PC-3 (cell line): ENCODE results near the gene SWT1. TPM values are rescaled to one million over a fixed set of nuclear protein-coding genes. Genes with fewer than 3 reads are reported as not detected.

ENCODE experiments used
- ATAC-seq: fragments of 200-7000 bp; cut with Tn5 transposase; 2 replicates; pipeline ENCODE4 v1.9.1; 2020; ENCODE audit warnings: mild to moderate bottlenecking, moderate library complexity
- BruUV-seq: library from RNA; stranded (reverse); fragments of 400-500 nt; replicated peaks from 2 replicates; lab custom pipeline; 2021; lab: Mats Ljungman, UMichigan
- CTCF ChIA-PET: fragments of 300-600 bp; sonication (Branson Sonifier 250); formaldehyde crosslinking; loops from one replicate; lab custom pipeline; 2022; ENCODE audit warnings: antibody characterized with exemption; lab: Charles Lee
- POLR2A ChIA-PET: fragments of 300-600 bp; sonication (Branson Sonifier 250); formaldehyde crosslinking; loops from one replicate; lab custom pipeline; 2022; ENCODE audit warnings: antibody characterized with exemption; ENCODE audit not compliant: unreplicated experiment; lab: Charles Lee
- DNase-seq: peaks from one replicate; pipeline ENCODE4 v3.0.0-alpha.2; 2015
- H2AFZ ChIP-seq: fragments of 300-600 bp; sonication (generic); 2 replicates; pipeline ENCODE4 v1.6.0; 2016; ENCODE audit warnings: antibody characterized with exemption, low read length
- H3F3A ChIP-seq: fragments of 300-600 bp; sonication (generic); one replicate; pipeline ENCODE4 v1.6.0; 2017; ENCODE audit warnings: antibody characterized with exemption, low read length, control low read depth, mild to moderate bottlenecking; ENCODE audit not compliant: unreplicated experiment
- H3K27ac ChIP-seq: fragments of 300-600 bp; sonication (generic); 2 replicates; pipeline ENCODE4 v1.5.1; 2016; ENCODE audit warnings: mild to moderate bottlenecking, low read length
- H3K27me3 ChIP-seq: fragments of 300-600 bp; sonication (generic); 2 replicates; pipeline ENCODE4 v1.6.1; 2016; ENCODE audit warnings: low read length, mixed read lengths
- H3K36me3 ChIP-seq: fragments of 300-600 bp; sonication (generic); 2 replicates; pipeline ENCODE4 v1.6.1; 2016; ENCODE audit warnings: low read depth, mixed run types, low read length, mixed read lengths
- H3K4me1 ChIP-seq: fragments of 300-600 bp; sonication (generic); 2 replicates; pipeline ENCODE4 v1.5.1; 2016; ENCODE audit warnings: low read length; ENCODE audit not compliant: insufficient read depth
- H3K4me2 ChIP-seq: fragments of 300-600 bp; sonication (generic); 2 replicates; pipeline ENCODE4 v1.6.0; 2016; ENCODE audit warnings: low read length
- H3K4me3 ChIP-seq: fragments of 300-600 bp; sonication (generic); 2 replicates; pipeline ENCODE4 v1.5.1; 2016; ENCODE audit warnings: mild to moderate bottlenecking, low read length, mixed read lengths
- H3K79me2 ChIP-seq: fragments of 300-600 bp; sonication (generic); 2 replicates; pipeline ENCODE4 v1.6.1; 2017; ENCODE audit warnings: low read length, mixed read lengths
- H3K9ac ChIP-seq: fragments of 300-600 bp; sonication (generic); 2 replicates; pipeline ENCODE4 v1.6.0; 2016; ENCODE audit warnings: mild to moderate bottlenecking, low read length
- H3K9me2 ChIP-seq: fragments of 300-600 bp; sonication (generic); replicated peaks from 2 replicates; pipeline ENCODE4 v1.6.1; 2016; ENCODE audit warnings: mixed run types, low read length, mixed read lengths
- H3K9me3 ChIP-seq: fragments of 300-600 bp; sonication (generic); 2 replicates; pipeline ENCODE4 v1.6.1; 2016; ENCODE audit warnings: low read length, mixed read lengths
- H4K20me1 ChIP-seq: fragments of 300-600 bp; sonication (generic); 2 replicates; pipeline ENCODE4 v1.6.1; 2016; ENCODE audit warnings: low read length, mixed read lengths
- EZH2 ChIP-seq: fragments of 300-600 bp; sonication (generic); IDR thresholded peaks from one replicate; pipeline ENCODE4 v1.6.1; 2017; ENCODE audit warnings: antibody characterized with exemption, mild to moderate bottlenecking, low read length; ENCODE audit not compliant: unreplicated experiment
- EZH2phosphoT487 ChIP-seq: fragments of 300-600 bp; sonication (generic); IDR thresholded peaks from 2 replicates; pipeline ENCODE4 v1.6.1; 2018; ENCODE audit warnings: mild to moderate bottlenecking, antibody characterized with exemption, low read length, borderline replicate concordance
- intact Hi-C: fragments of 100-400 bp; cut with micrococcal nuclease; formaldehyde crosslinking; loops from 2 replicates; pipeline ENCODE4 v1.9.0; 2023
- total RNA-seq: library from RNA; depleted of rRNA; stranded (reverse); fragments of >200 nt; gene quantifications from 2 replicates; pipeline ENCODE4 v1.2.3, GENCODE V29; 2014
- TF ChIP-seq, protein P1 (sequence below): fragments of 300-600 bp; sonication (generic); conservative IDR thresholded peaks from 2 replicates; pipeline ENCODE4 v1.5.1; 2017; ENCODE audit warnings: antibody characterized with exemption, low read depth, mild to moderate bottlenecking, low read length

SWT1 gene
- total RNA-seq, 1 experiment from 2014 or later = 0.69 TPM

DNA sequence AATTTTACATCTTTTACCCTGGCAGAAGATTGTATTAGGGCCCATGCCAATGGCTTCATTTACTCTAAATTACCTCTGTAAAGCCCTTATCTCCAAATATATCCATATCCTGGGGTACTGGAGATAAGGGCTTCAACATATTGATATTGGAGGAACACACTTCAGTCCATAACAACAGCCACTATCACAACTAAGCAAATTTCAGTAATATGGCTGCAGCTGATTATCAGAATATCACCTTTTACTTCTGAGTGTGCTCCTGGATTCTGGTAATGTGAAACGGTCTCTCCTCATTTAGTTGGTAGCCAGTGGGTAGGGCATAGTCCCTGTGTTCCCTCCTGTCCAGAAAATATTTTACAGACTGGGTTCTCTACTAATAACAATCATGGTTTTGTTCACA, 106.8 kb downstream of the SWT1 start:
- CTCF ChIA-PET = no interaction called here
- no peak for ATAC-seq
- no TSS peak for BruUV-seq

GRCh38 chr1:185265314-185265713, 108.3 kb downstream of the SWT1 start:
- Histone ChIP-seq H3K27ac (no peak overlapping the region), H3K9me3 (no peaks in the 10 kb centered on the region), H3K4me2 (no peak overlapping the region), H3K27me3 (no peaks in the 10 kb centered on the region), H3K9me2 (no peaks in the 10 kb centered on the region), H3K4me1 (peaks cover 8% of the 10 kb centered on the region), H3K79me2 (no peaks in the 10 kb centered on the region), H2AFZ (no peak overlapping the region), H3F3A (no peaks in the 10 kb centered on the region), H3K36me3 (no peaks in the 10 kb centered on the region), H4K20me1 (no peaks in the 10 kb centered on the region), H3K4me3 (no peak overlapping the region), H3K9ac (no peak overlapping the region)
- no TSS peak for BruUV-seq
- ATAC-seq = no peak
- intact Hi-C loops = no loop called here
- POLR2A ChIA-PET = interaction anchor here (0.7 kb wide), 1 partner anchor 109 kb away, joined by 6 read pairs; no protein-coding TSS in a partner anchor
- CTCF ChIA-PET = no interaction called here
- DNase-seq = no peak
- TF ChIP-seq EZH2phosphoT487 = no peak
- TF ChIP-seq, protein P1, sequence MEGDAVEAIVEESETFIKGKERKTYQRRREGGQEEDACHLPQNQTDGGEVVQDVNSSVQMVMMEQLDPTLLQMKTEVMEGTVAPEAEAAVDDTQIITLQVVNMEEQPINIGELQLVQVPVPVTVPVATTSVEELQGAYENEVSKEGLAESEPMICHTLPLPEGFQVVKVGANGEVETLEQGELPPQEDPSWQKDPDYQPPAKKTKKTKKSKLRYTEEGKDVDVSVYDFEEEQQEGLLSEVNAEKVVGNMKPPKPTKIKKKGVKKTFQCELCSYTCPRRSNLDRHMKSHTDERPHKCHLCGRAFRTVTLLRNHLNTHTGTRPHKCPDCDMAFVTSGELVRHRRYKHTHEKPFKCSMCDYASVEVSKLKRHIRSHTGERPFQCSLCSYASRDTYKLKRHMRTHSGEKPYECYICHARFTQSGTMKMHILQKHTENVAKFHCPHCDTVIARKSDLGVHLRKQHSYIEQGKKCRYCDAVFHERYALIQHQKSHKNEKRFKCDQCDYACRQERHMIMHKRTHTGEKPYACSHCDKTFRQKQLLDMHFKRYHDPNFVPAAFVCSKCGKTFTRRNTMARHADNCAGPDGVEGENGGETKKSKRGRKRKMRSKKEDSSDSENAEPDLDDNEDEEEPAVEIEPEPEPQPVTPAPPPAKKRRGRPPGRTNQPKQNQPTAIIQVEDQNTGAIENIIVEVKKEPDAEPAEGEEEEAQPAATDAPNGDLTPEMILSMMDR = no peak
- no peak for TF ChIP-seq EZH2

More for the DNA sequence above, 106.8 kb downstream of the SWT1 start:
- H3K9ac ChIP-seq = no peak overlapping the region
- no peaks in the 10 kb centered on the region for H3K9me3 ChIP-seq
- no peak overlapping the region for H3K27ac ChIP-seq
- no peak overlapping the region for H2AFZ ChIP-seq
- no peak for DNase-seq
- H3K9me2 ChIP-seq = no peaks in the 10 kb centered on the region
- H4K20me1 ChIP-seq = no peaks in the 10 kb centered on the region
- no peak overlapping the region for H3K4me3 ChIP-seq
- H3K36me3 ChIP-seq = no peaks in the 10 kb centered on the region
- TF ChIP-seq EZH2phosphoT487 = no peak
- TF ChIP-seq EZH2 = no peak
- TF ChIP-seq, protein P1 = no peak
- no peaks in the 10 kb centered on the region for H3K79me2 ChIP-seq
- H3K27me3 ChIP-seq = no peaks in the 10 kb centered on the region
- H3K4me2 ChIP-seq = no peak overlapping the region
- POLR2A ChIA-PET = no interaction called here
- peaks cover 23% of the 10 kb centered on the region for H3K4me1 ChIP-seq
- intact Hi-C loops = no loop called here
- H3F3A ChIP-seq = no peaks in the 10 kb centered on the region

GRCh38 chr1:185267301-185267700, 110.3 kb downstream of the SWT1 start:
- intact Hi-C loops = no loop called here
- Histone ChIP-seq H3K4me3 (no peak overlapping the region), H3K79me2 (no peaks in the 10 kb centered on the region), H3K4me1 (no peaks in the 10 kb centered on the region), H3K9me3 (no peaks in the 10 kb centered on the region), H4K20me1 (no peaks in the 10 kb centered on the region), H3K36me3 (no peaks in the 10 kb centered on the region), H3F3A (no peaks in the 10 kb centered on the region), H3K27me3 (no peaks in the 10 kb centered on the region), H3K27ac (no peak overlapping the region), H2AFZ (no peak overlapping the region), H3K9me2 (no peaks in the 10 kb centered on the region), H3K9ac (no peak overlapping the region), H3K4me2 (no peak overlapping the region)
- ChIA-PET POLR2A (no interaction called here), CTCF (interaction anchor here (0.5 kb wide), 1 partner anchor 208 kb away, joined by 4 read pairs; no protein-coding TSS in a partner anchor)
- BruUV-seq = no TSS peak
- DNase-seq (no peak), ATAC-seq (no peak)
- TF ChIP-seq EZH2 (no peak), EZH2phosphoT487 (no peak)
- TF ChIP-seq, protein P1 = no peak
